ENCODE measurements around the gene ANP32B.

The ANP32B gene

GRCh38 chr9:98043915-98044314 lies 60.8 kb downstream of the ANP32B start:
- Histone ChIP-seq H3K4me3 (ENCODE audit: low read length) (no peak overlapping the region), H3K27me3 (ENCODE audit: control insufficient read depth, insufficient read depth, low read length) (no peaks in the 10 kb centered on the region), H3K36me3 (ENCODE audit: control insufficient read depth, insufficient read depth, low read length) (no peaks in the 10 kb centered on the region), H3K4me1 (ENCODE audit: control insufficient read depth, insufficient read depth, low read length) (no peaks in the 10 kb centered on the region), H3K9me3 (ENCODE audit: control insufficient read depth, low read length) (no peaks in the 10 kb centered on the region), H3K9ac (ENCODE audit: low read length) (no peak overlapping the region)

- Histone ChIP-seq H3K9ac (ENCODE audit: low read length) (no peak overlapping the region), H3K9me3 (ENCODE audit: control insufficient read depth, low read length) (no peaks in the 10 kb centered on the region), H3K27me3 (ENCODE audit: control insufficient read depth, insufficient read depth, low read length) (no peaks in the 10 kb centered on the region), H3K36me3 (ENCODE audit: control insufficient read depth, insufficient read depth, low read length) (no peaks in the 10 kb centered on the region), H3K4me3 (ENCODE audit: low read length) (no peak overlapping the region), H3K4me1 (ENCODE audit: control insufficient read depth, insufficient read depth, low read length) (no peaks in the 10 kb centered on the region)
Measured at GRCh38 chr9:98045234-98046179, 62.4 kb downstream of the ANP32B start.

GRCh38 chr9:98046180-98046543 lies 63.0 kb downstream of the ANP32B start:
- Histone ChIP-seq H3K27me3 (ENCODE audit: control insufficient read depth, insufficient read depth, low read length) (no peaks in the 10 kb centered on the region), H3K9me3 (ENCODE audit: control insufficient read depth, low read length) (no peaks in the 10 kb centered on the region), H3K4me1 (ENCODE audit: control insufficient read depth, insufficient read depth, low read length) (no peaks in the 10 kb centered on the region), H3K9ac (ENCODE audit: low read length) (no peak overlapping the region), H3K4me3 (ENCODE audit: low read length) (no peak overlapping the region), H3K36me3 (ENCODE audit: control insufficient read depth, insufficient read depth, low read length) (no peaks in the 10 kb centered on the region)

- Histone ChIP-seq H3K9me3 (ENCODE audit: control insufficient read depth, low read length) (no peaks in the 10 kb centered on the region), H3K9ac (ENCODE audit: low read length) (no peak overlapping the region), H3K27me3 (ENCODE audit: control insufficient read depth, insufficient read depth, low read length) (no peaks in the 10 kb centered on the region)
Measured at GRCh38 chr9:98047002-98047401, 63.9 kb downstream of the ANP32B start.

GRCh38 chr9:98049288-98050072 lies 66.3 kb downstream of the ANP32B start:
- Histone ChIP-seq H3K9me3 (ENCODE audit: control insufficient read depth, low read length) (no peaks in the 10 kb centered on the region), H3K4me3 (ENCODE audit: low read length) (no peak overlapping the region), H3K9ac (ENCODE audit: low read length) (no peak overlapping the region), H3K36me3 (ENCODE audit: control insufficient read depth, insufficient read depth, low read length) (no peaks in the 10 kb centered on the region), H3K27me3 (ENCODE audit: control insufficient read depth, insufficient read depth, low read length) (no peaks in the 10 kb centered on the region), H3K4me1 (ENCODE audit: control insufficient read depth, insufficient read depth, low read length) (no peaks in the 10 kb centered on the region)

More at GRCh38 chr9:98047002-98047401, 63.9 kb downstream of the ANP32B start:
- no peaks in the 10 kb centered on the region for H3K4me1 ChIP-seq (ENCODE audit: control insufficient read depth, insufficient read depth, low read length)
- H3K4me3 ChIP-seq (ENCODE audit: low read length), result no peak overlapping the region
- H3K36me3 ChIP-seq (ENCODE audit: control insufficient read depth, insufficient read depth, low read length), result no peaks in the 10 kb centered on the region

- Histone ChIP-seq H3K9ac (ENCODE audit: low read length) (no peak overlapping the region), H3K4me1 (ENCODE audit: control insufficient read depth, insufficient read depth, low read length) (no peaks in the 10 kb centered on the region), H3K9me3 (ENCODE audit: control insufficient read depth, low read length) (no peaks in the 10 kb centered on the region), H3K4me3 (ENCODE audit: low read length) (no peak overlapping the region), H3K36me3 (ENCODE audit: control insufficient read depth, insufficient read depth, low read length) (no peaks in the 10 kb centered on the region), H3K27me3 (ENCODE audit: control insufficient read depth, insufficient read depth, low read length) (no peaks in the 10 kb centered on the region)
Measured at GRCh38 chr9:98050351-98050750, 67.2 kb downstream of the ANP32B start.

GRCh38 chr9:98054376-98054951 lies 71.3 kb downstream of the ANP32B start:
- no peak overlapping the region for H3K9ac ChIP-seq (ENCODE audit: low read length)
- H3K36me3 ChIP-seq (ENCODE audit: control insufficient read depth, insufficient read depth, low read length), result no peaks in the 10 kb centered on the region
- peaks cover 7% of the 10 kb centered on the region for H3K4me1 ChIP-seq (ENCODE audit: control insufficient read depth, insufficient read depth, low read length)
- no peaks in the 10 kb centered on the region for H3K9me3 ChIP-seq (ENCODE audit: control insufficient read depth, low read length)
- H3K4me3 ChIP-seq (ENCODE audit: low read length), result no peak overlapping the region
- no peaks in the 10 kb centered on the region for H3K27me3 ChIP-seq (ENCODE audit: control insufficient read depth, insufficient read depth, low read length)

GRCh38 chr9:98056269-98057137 lies 73.4 kb downstream of the ANP32B start, which contains the start of gene NANS:
Gene NANS, plus strand, starts transcription at chr9:98056732. Its CDS starts 77 bp downstream, at chr9:98056809.
- peaks cover 11% of the 10 kb centered on the region for H3K4me1 ChIP-seq (ENCODE audit: control insufficient read depth, insufficient read depth, low read length)
- no peaks in the 10 kb centered on the region for H3K9me3 ChIP-seq (ENCODE audit: control insufficient read depth, low read length)
- H3K36me3 ChIP-seq (ENCODE audit: control insufficient read depth, insufficient read depth, low read length), result no peaks in the 10 kb centered on the region
- peak within 1 kb of the TSS; percentile 73 for H3K9ac ChIP-seq (ENCODE audit: low read length)
- H3K27me3 ChIP-seq (ENCODE audit: control insufficient read depth, insufficient read depth, low read length), result no peaks in the 10 kb centered on the region
- peak within 1 kb of the TSS; percentile 29 for H3K4me3 ChIP-seq (ENCODE audit: low read length)

GRCh38 chr9:98057138-98057799 lies 74.1 kb downstream of the ANP32B start:
- Histone ChIP-seq H3K9ac (ENCODE audit: low read length) (peak overlapping the region; percentile 73), H3K4me3 (ENCODE audit: low read length) (peak overlapping the region; percentile 21), H3K9me3 (ENCODE audit: control insufficient read depth, low read length) (no peaks in the 10 kb centered on the region), H3K4me1 (ENCODE audit: control insufficient read depth, insufficient read depth, low read length) (peaks cover 11% of the 10 kb centered on the region), H3K27me3 (ENCODE audit: control insufficient read depth, insufficient read depth, low read length) (no peaks in the 10 kb centered on the region), H3K36me3 (ENCODE audit: control insufficient read depth, insufficient read depth, low read length) (no peaks in the 10 kb centered on the region)

- no peak overlapping the region for H3K4me3 ChIP-seq (ENCODE audit: low read length)
- H3K27me3 ChIP-seq (ENCODE audit: control insufficient read depth, insufficient read depth, low read length), result no peaks in the 10 kb centered on the region
- no peaks in the 10 kb centered on the region for H3K9me3 ChIP-seq (ENCODE audit: control insufficient read depth, low read length)
- H3K36me3 ChIP-seq (ENCODE audit: control insufficient read depth, insufficient read depth, low read length), result no peaks in the 10 kb centered on the region
- H3K4me1 ChIP-seq (ENCODE audit: control insufficient read depth, insufficient read depth, low read length), result peaks cover 15% of the 10 kb centered on the region
- H3K9ac ChIP-seq (ENCODE audit: low read length), result no peak overlapping the region
Measured at GRCh38 chr9:98062161-98062560, 79.0 kb downstream of the ANP32B start.
